HepG2 (cell line): ENCODE measurements around the gene ZNF391. TPM values are rescaled to one million over a fixed set of nuclear protein-coding genes. Genes with fewer than 3 reads are reported as not detected.

Experiments used
- ATAC-seq: fragments of 200-7000 bp; cut with Tn5 transposase; 3 replicates; pipeline ENCODE4 v1.9.1; 2020; ENCODE audit warnings: mild to moderate bottlenecking, moderate library complexity
- BruUV-seq: library from RNA; stranded (reverse); fragments of 400-500 nt; replicated peaks from 2 replicates; lab custom pipeline; 2021; lab: Mats Ljungman, UMichigan
- CTCF ChIA-PET: fragments of 300-600 bp; formaldehyde crosslinking; extraction: SDS; loops from one replicate; lab custom pipeline; 2021; ENCODE audit warnings: low total read pairs, inconsistent platforms, low intra/inter-chr PET ratio; lab: Yijun Ruan, JAX
- POLR2A ChIA-PET: fragments of 350-600 bp; sonication (Branson Sonifier 250); formaldehyde crosslinking; loops from one replicate; lab custom pipeline; 2020; ENCODE audit warnings: antibody characterized with exemption, inconsistent platforms; lab: Yijun Ruan, JAX
- DNase-seq: peaks from one replicate; pipeline ENCODE4 v3.0.0-alpha.2; 2015; ENCODE audit warnings: low spot score
- FAIRE-seq: peaks from 3 replicates; lab custom pipeline; 2011; peaks lifted over from hg19 to GRCh38; lab: Jason Lieb, UNC
- H2AFZ ChIP-seq: one replicate; pipeline ENCODE4 v1.6.1; 2011; ENCODE audit warnings: low read length, inconsistent platforms
- H3K27ac ChIP-seq: fragments of 300-600 bp; 3 replicates; pipeline ENCODE4 v1.8.0; 2011; ENCODE audit warnings: mixed run types, mild to moderate bottlenecking, mixed read lengths, low read length, inconsistent platforms; ENCODE audit not compliant: insufficient read depth; ENCODE audit errors: extremely low read length
- H3K27me3 ChIP-seq, 2 experiments: fragments of 200-600 bp in 1 of 2; 2 replicates in 1 of 2; 3 replicates in 1 of 2; pipeline versions ENCODE4 v1.6.0 to v1.8.0; 2011; ENCODE audit warnings: low read length in 2 of 2, mild to moderate bottlenecking in 2 of 2, moderate library complexity in 2 of 2, inconsistent platforms in 1 of 2; ENCODE audit not compliant: insufficient read depth in 2 of 2, control insufficient read depth in 1 of 2
- H3K36me3 ChIP-seq, 2 experiments: fragments of 200-600 bp in 1 of 2; replicated peaks in 1 of 2; 2 replicates in 1 of 2; 3 replicates in 1 of 2; pipeline versions ENCODE4 v1.5.1 to v1.8.0; 2011; ENCODE audit warnings: low read length in 2 of 2, inconsistent platforms in 1 of 2; ENCODE audit not compliant: insufficient read depth in 2 of 2, control insufficient read depth in 1 of 2
- H3K4me1 ChIP-seq: 2 replicates; pipeline ENCODE4 v1.5.1; 2012; ENCODE audit warnings: low read length, inconsistent platforms; ENCODE audit not compliant: insufficient read depth
- H3K4me2 ChIP-seq: 2 replicates; pipeline ENCODE4 v1.6.0; 2011; ENCODE audit warnings: low read depth, low read length, inconsistent platforms
- H3K4me3 ChIP-seq, 3 experiments: fragments of 200-600 bp in 1 of 3; sonication (generic), shearing (Covaris generic) in 1 of 3; replicated peaks in 1 of 3; 2 replicates each; pipeline ENCODE4 v1.5.1; 2011 to 2016; ENCODE audit warnings: low read length in 3 of 3, inconsistent platforms in 2 of 3, low read depth in 2 of 3, mild to moderate bottlenecking in 2 of 3, control low read depth in 1 of 3, mixed read lengths in 1 of 3; ENCODE audit not compliant: insufficient read depth in 1 of 3
- H3K79me2 ChIP-seq: one replicate; pipeline ENCODE4 v1.6.1; 2011; ENCODE audit warnings: low read length, inconsistent platforms; ENCODE audit not compliant: insufficient read depth
- H3K9ac ChIP-seq: 2 replicates; pipeline ENCODE4 v1.6.0; 2011; ENCODE audit warnings: mild to moderate bottlenecking, low read depth, low read length, inconsistent platforms; ENCODE audit not compliant: insufficient read depth
- H3K9me3 ChIP-seq: 2 replicates; pipeline ENCODE4 v1.5.1; 2012; ENCODE audit warnings: mild to moderate bottlenecking, low read length
- H4K20me1 ChIP-seq: 2 replicates; pipeline ENCODE4 v1.6.0; 2011; ENCODE audit warnings: inconsistent platforms, mild to moderate bottlenecking, low read length, moderate library complexity; ENCODE audit not compliant: insufficient read depth
- KLF15 ChIP-seq: sonication (generic); formaldehyde crosslinking; IDR thresholded peaks from 2 replicates; pipeline ENCODE4 v1.8.1; 2023; ENCODE audit warnings: borderline replicate concordance, mild to moderate bottlenecking, inconsistent platforms, missing genetic modification reagents, mixed read lengths
- MBNL3 ChIP-seq: fragments of 250-450 bp; sonication (Bioruptor Pico); conservative IDR thresholded peaks from 2 replicates; pipeline ENCODE4 v1.8.0; 2022; ENCODE audit warnings: mild to moderate bottlenecking, inconsistent platforms
- NFKBIZ ChIP-seq: IDR thresholded peaks from 2 replicates; pipeline ENCODE4 v1.6.1; 2018; ENCODE audit warnings: missing genetic modification reagents, missing compliant biosample characterization
- RBFOX2 ChIP-seq: fragments of 200-400 bp; formaldehyde crosslinking; IDR thresholded peaks from 2 replicates; pipeline ENCODE4 v1.6.1; 2017; ENCODE audit warnings: low read depth, mild to moderate bottlenecking, low read length
- SNRNP70 ChIP-seq: fragments of 200-400 bp; formaldehyde crosslinking; IDR thresholded peaks from 2 replicates; pipeline ENCODE4 v1.6.1; 2017; ENCODE audit warnings: mild to moderate bottlenecking, low read depth, low read length, moderate library complexity
- WIZ ChIP-seq: sonication (generic); formaldehyde crosslinking; IDR thresholded peaks from 2 replicates; pipeline ENCODE4 v1.5.1; 2020; ENCODE audit warnings: mild to moderate bottlenecking, missing genetic modification reagents
- ZBED4 ChIP-seq: sonication (generic); formaldehyde crosslinking; IDR thresholded peaks from 2 replicates; pipeline ENCODE4 v1.4.0; 2020; ENCODE audit warnings: missing genetic modification reagents, borderline replicate concordance
- ZBTB37 ChIP-seq: sonication (generic); formaldehyde crosslinking; IDR thresholded peaks from 2 replicates; pipeline ENCODE4 v1.4.0; 2020; ENCODE audit warnings: mild to moderate bottlenecking, missing genetic modification reagents
- ZC3H13 ChIP-seq: sonication (generic); formaldehyde crosslinking; IDR thresholded peaks from 2 replicates; pipeline ENCODE4 v1.8.1; 2023; ENCODE audit warnings: mild to moderate bottlenecking, missing genetic modification reagents, moderate library complexity
- ZFP41 ChIP-seq: sonication (generic); formaldehyde crosslinking; IDR thresholded peaks from 2 replicates; pipeline ENCODE4 v1.4.0; 2020; ENCODE audit warnings: mild to moderate bottlenecking, missing genetic modification reagents, borderline replicate concordance
- ZNF296 ChIP-seq: sonication (generic); formaldehyde crosslinking; conservative IDR thresholded peaks from 2 replicates; pipeline ENCODE4 v1.5.0; 2020; ENCODE audit warnings: mild to moderate bottlenecking, missing genetic modification reagents
- ZNF614 ChIP-seq: IDR thresholded peaks from 2 replicates; pipeline ENCODE4 v1.6.1; 2018; ENCODE audit warnings: missing biosample characterization, missing genetic modification reagents, inconsistent platforms, borderline replicate concordance
- WGBS: methylation state at CpG from one replicate; pipeline ENCODE4 v1.1.6; 2017; ENCODE audit warnings: low lambda C conversion rate; 5-methylcytosine and 5-hydroxymethylcytosine counted together
- in situ Hi-C: cut with HindIII; loops from 2 replicates; pipeline ENCODE4 v1.10.0; 2017; ENCODE audit warnings: low pct_unique_long_range_greater_than_20kb; ENCODE audit not compliant: extremely low pct_ligation_motif_present
- intact Hi-C: fragments of 100-400 bp; cut with micrococcal nuclease; formaldehyde crosslinking; loops from one replicate; pipeline ENCODE4 v1.10.0; 2022; ENCODE audit not compliant: unreplicated experiment
- polyA plus RNA-seq, 8 experiments: library from polyadenylated mRNA; depleted of rRNA in 3 of 8; stranded (reverse) in 7 of 8; unstranded in 1 of 8; fragments of >200 nt; fragmentation: Illumina TruSeq in 4 of 8; extraction: Trizol in 4 of 8; gene quantifications; 2 replicates each; pipeline versions ENCODE4 v1.2.1 to v1.2.3, GENCODE V29; 2011 to 2016; ENCODE audit warnings: low read depth in 4 of 8, missing spikeins in 1 of 8, mixed read lengths in 1 of 8; ENCODE audit not compliant: insufficient read depth in 1 of 8
- total RNA-seq, 5 experiments: library from RNA; depleted of rRNA; stranded (reverse); fragments of >200 nt; fragmentation: Illumina TruSeq; extraction: Trizol; gene quantifications; 2 replicates each; pipeline ENCODE4 v1.2.3, GENCODE V29; 2016; ENCODE audit warnings: low read depth in 1 of 5

Gene ZNF391
- total and polyA plus RNA-seq, 2 of the 13 experiments (the other 11 are each of a cell fraction or from before 2014, with no cell fraction given) = 0.78 to 1.7 TPM

GRCh38 chr6:27428502-27428901 is 39.9 kb downstream of the ZNF391 start (continued):
- TF ChIP-seq KLF15 (CRISPR knock-in tag) = no peak

GRCh38 chr6:27428966-27429365 is 40.4 kb downstream of the ZNF391 start:
- TF ChIP-seq WIZ (CRISPR knock-in tag) (no peak), NFKBIZ (no peak)
- no peaks in the 10 kb centered on the region for H3K36me3 ChIP-seq
- H3K79me2 ChIP-seq = no peaks in the 10 kb centered on the region
- H3K4me3 ChIP-seq = no peak overlapping the region
- H2AFZ ChIP-seq = no peak overlapping the region
- no peak overlapping the region for H3K9ac ChIP-seq
- H3K27me3 ChIP-seq = no peaks in the 10 kb centered on the region
- intact Hi-C loops = no loop called here
- DNase-seq (no peak), FAIRE-seq (no peak), ATAC-seq (no peak)
- WGBS = 28% methylated on average over 2 of the region's 2 CpGs
- ChIA-PET CTCF (no interaction called here), POLR2A (no interaction called here)
- no peaks in the 10 kb centered on the region for H4K20me1 ChIP-seq
- in situ Hi-C loops = no loop called here
- H3K4me1 ChIP-seq = no peaks in the 10 kb centered on the region
- H3K4me2 ChIP-seq = no peak overlapping the region
- H3K27ac ChIP-seq = no peak overlapping the region
- 0 out of 2 replicates have a peak, but pooled peaks cover 4% of the 10 kb centered on the region for H3K9me3 ChIP-seq
- BruUV-seq = no TSS peak

GRCh38 chr6:27433714-27434113 is 45.2 kb downstream of the ZNF391 start:
- Histone ChIP-seq H2AFZ (no peak overlapping the region), H3K4me1 (no peaks in the 10 kb centered on the region), H3K27ac (no peak overlapping the region), H4K20me1 (no peaks in the 10 kb centered on the region), H3K9me3 (peaks cover 13% of the 10 kb centered on the region), H3K4me3 (no peak overlapping the region), H3K9ac (no peak overlapping the region), H3K36me3 (no peaks in the 10 kb centered on the region), H3K27me3 (no peaks in the 10 kb centered on the region), H3K79me2 (no peaks in the 10 kb centered on the region), H3K4me2 (no peak overlapping the region)
- BruUV-seq = no TSS peak
- CTCF ChIA-PET = no interaction called here
- ATAC-seq = no peak
- in situ Hi-C loops = no loop called here
- DNase-seq = no peak
- POLR2A ChIA-PET = no interaction called here
- no peak for FAIRE-seq
- 21% methylated on average over 1 of the region's 1 CpG for WGBS
- intact Hi-C loops = no loop called here
- TF ChIP-seq MBNL3 (CRISPR knock-in tag) (no peak), SNRNP70 (no peak), RBFOX2 (no peak), ZC3H13 (no peak), ZBTB37 (CRISPR knock-in tag) (no peak), ZFP41 (no peak), ZNF296 (CRISPR knock-in tag) (no peak), ZBED4 (no peak), ZNF614 (no peak)
